8988T (cell line): ENCODE results near the gene SCCPDH.
"Not testable (repeated sequence)": the region's sequence is repeated elsewhere in the genome, so short reads cannot be mapped to it uniquely, and the experiment has no call there.

Source experiments
- DNase-seq: peaks from one replicate; pipeline ENCODE4 v3.0.0; 2011

Gene SCCPDH

GRCh38 chr1:246724016-246724730 is at the start of gene SCCPDH:
Gene SCCPDH (plus strand): TSS chr1:246724409. CDS start chr1:246724423, 14 bp downstream.
- DNase-seq = peak; percentile 92

GRCh38 chr1:246677842-246678241 is 46.4 kb upstream of the SCCPDH start:
- DNase-seq = no peak

- DNase-seq = no peak
Observed at GRCh38 chr1:246678816-246679793, 45.1 kb upstream of the SCCPDH start.

GRCh38 chr1:246679794-246680177 is 44.4 kb upstream of the SCCPDH start:
- no peak for DNase-seq

GRCh38 chr1:246680190-246680589 is 44.0 kb upstream of the SCCPDH start:
- DNase-seq = no peak

GRCh38 chr1:246680696-246681130 is 43.5 kb upstream of the SCCPDH start:
- DNase-seq = no peak

- DNase-seq = no peak
Observed at GRCh38 chr1:246681900-246682895, 42.0 kb upstream of the SCCPDH start.

GRCh38 chr1:246683521-246683920 is 40.7 kb upstream of the SCCPDH start:
- no peak for DNase-seq

- DNase-seq = no peak
Observed at GRCh38 chr1:246687002-246687401, 37.2 kb upstream of the SCCPDH start.

GRCh38 chr1:246689409-246690008 is 34.7 kb upstream of the SCCPDH start:
- peak; percentile 83 for DNase-seq

GRCh38 chr1:246690100-246690499 is 34.1 kb upstream of the SCCPDH start:
- no peak for DNase-seq

- DNase-seq = no peak
Observed at GRCh38 chr1:246691622-246692495, 32.4 kb upstream of the SCCPDH start.

GRCh38 chr1:246694213-246694895 is 29.9 kb upstream of the SCCPDH start:
- DNase-seq = not testable (repeated sequence)

GRCh38 chr1:246695136-246695535 is 29.1 kb upstream of the SCCPDH start:
- DNase-seq = no peak

GRCh38 chr1:246695666-246696065 is 28.5 kb upstream of the SCCPDH start:
- DNase-seq = no peak

GRCh38 chr1:246698466-246699094 is 25.6 kb upstream of the SCCPDH start:
- DNase-seq = no peak

- DNase-seq = peak; percentile 59
Observed at GRCh38 chr1:246699095-246699735, 25.0 kb upstream of the SCCPDH start.

GRCh38 chr1:246703581-246703980 is 20.6 kb upstream of the SCCPDH start:
- DNase-seq = no peak

- DNase-seq = no peak
Observed at GRCh38 chr1:246705368-246705767, 18.8 kb upstream of the SCCPDH start.
